Caco-2 (cell line): Measurements from ENCODE around the gene PRCD. TPM values are rescaled to one million over a fixed set of nuclear protein-coding genes. Genes with fewer than 3 reads are reported as not detected.
"Not testable (repeated sequence)": the region's sequence is repeated elsewhere in the genome, so short reads cannot be mapped to it uniquely, and the experiment has no call there.

Experiments
- BruUV-seq: library from RNA; stranded (reverse); fragments of 400-500 nt; replicated peaks from 2 replicates; lab custom pipeline; 2021; lab: Mats Ljungman, UMichigan
- CTCF ChIA-PET: fragments of 300-600 bp; sonication (Branson Sonifier 250); formaldehyde crosslinking; loops from one replicate; lab custom pipeline; 2022; ENCODE audit warnings: antibody characterized with exemption; lab: Charles Lee
- POLR2A ChIA-PET: fragments of 300-600 bp; sonication (Branson Sonifier 250); formaldehyde crosslinking; loops from one replicate; lab custom pipeline; 2022; ENCODE audit warnings: antibody characterized with exemption; lab: Charles Lee
- DNase-seq, 2 experiments: peaks; one replicate each; pipeline versions ENCODE4 v3.0.0 to v3.0.0-alpha.2; 2020 to 2022
- H3K27me3 ChIP-seq: replicated peaks from 2 replicates; pipeline ENCODE4 v1.6.0; 2011; ENCODE audit warnings: low read length; ENCODE audit not compliant: control insufficient read depth, insufficient read depth
- H3K36me3 ChIP-seq: 2 replicates; pipeline ENCODE4 v1.5.1; 2011; ENCODE audit warnings: low read length; ENCODE audit not compliant: control insufficient read depth, insufficient read depth
- H3K4me1 ChIP-seq: fragments of 250-450 bp; sonication (Bioruptor Pico); 2 replicates; pipeline ENCODE4 v1.5.1; 2020; ENCODE audit warnings: mild to moderate bottlenecking
- H3K4me3 ChIP-seq: 2 replicates; pipeline ENCODE4 v1.5.1; 2011; ENCODE audit warnings: low read depth, mild to moderate bottlenecking, control low read depth, low read length
- H3K9me3 ChIP-seq: fragments of 250-450 bp; sonication (Bioruptor Pico); 2 replicates; pipeline ENCODE4 v1.5.1; 2020; ENCODE audit warnings: mild to moderate bottlenecking, moderate library complexity
- H3K27ac Mint-ChIP-seq: one replicate; pipeline ENCODE4 v1.8.0; 2022; ENCODE audit warnings: mixed read lengths; ENCODE audit not compliant: unreplicated experiment
- H3K27me3 Mint-ChIP-seq: one replicate; pipeline ENCODE4 v1.8.0; 2022; ENCODE audit warnings: mixed read lengths; ENCODE audit not compliant: insufficient read depth, unreplicated experiment
- H3K36me3 Mint-ChIP-seq: one replicate; pipeline ENCODE4 v1.8.0; 2022; ENCODE audit warnings: mild to moderate bottlenecking, mixed read lengths; ENCODE audit not compliant: insufficient read depth, unreplicated experiment
- H3K4me1 Mint-ChIP-seq: one replicate; pipeline ENCODE4 v1.8.0; 2022; ENCODE audit warnings: low read depth, mixed read lengths; ENCODE audit not compliant: unreplicated experiment
- H3K4me3 Mint-ChIP-seq: one replicate; pipeline ENCODE4 v1.8.0; 2022; ENCODE audit warnings: mild to moderate bottlenecking, moderate library complexity, mixed read lengths; ENCODE audit not compliant: unreplicated experiment
- H3K9me3 Mint-ChIP-seq: one replicate; pipeline ENCODE4 v1.8.0; 2022; ENCODE audit warnings: mixed read lengths; ENCODE audit not compliant: unreplicated experiment
- intact Hi-C: fragments of 100-400 bp; cut with micrococcal nuclease; formaldehyde crosslinking; loops from one replicate; pipeline ENCODE4 v1.10.0; 2022; ENCODE audit not compliant: unreplicated experiment
- total RNA-seq: library from RNA; stranded (reverse); gene quantifications from 2 replicates; pipeline ENCODE4 v1.2.3, GENCODE V29; 2022
- TF ChIP-seq, protein P1 (sequence below), 2 experiments: fragments of 200-600 bp in 1 of 2; IDR thresholded peaks; 1 replicate in 1 of 2; 2 replicates in 1 of 2; pipeline versions ENCODE4 v1.5.1 to v1.8.0; 2011 to 2022; ENCODE audit warnings: antibody characterized with exemption in 1 of 2, control low read depth in 1 of 2, inconsistent platforms in 1 of 2, low read depth in 1 of 2, low read length in 1 of 2, mild to moderate bottlenecking in 1 of 2, moderate library complexity in 1 of 2; ENCODE audit not compliant: insufficient read depth in 1 of 2, severe bottlenecking in 1 of 2, unreplicated experiment in 1 of 2

Gene PRCD
- total RNA-seq, 1 experiment from 2014 or later = not detected

- CTCF ChIA-PET = no interaction called here
- Mint-ChIP-seq H3K4me1 (peaks cover 15% of the 10 kb centered on the region), H3K27ac (peak overlapping the region; percentile 43), H3K27me3 (no peaks in the 10 kb centered on the region), H3K9me3 (no peaks in the 10 kb centered on the region), H3K36me3 (no peaks in the 10 kb centered on the region), H3K4me3 (no peak overlapping the region)
- no peaks in the 10 kb centered on the region for H3K36me3 ChIP-seq
- peaks cover 20% of the 10 kb centered on the region for H3K4me1 ChIP-seq
- POLR2A ChIA-PET = no interaction called here
- intact Hi-C loops = no loop called here
- H3K4me3 ChIP-seq = no peak overlapping the region
- no peaks in the 10 kb centered on the region for H3K9me3 ChIP-seq
- DNase-seq = no peak
- no TSS peak for BruUV-seq
- TF ChIP-seq, protein P1, sequence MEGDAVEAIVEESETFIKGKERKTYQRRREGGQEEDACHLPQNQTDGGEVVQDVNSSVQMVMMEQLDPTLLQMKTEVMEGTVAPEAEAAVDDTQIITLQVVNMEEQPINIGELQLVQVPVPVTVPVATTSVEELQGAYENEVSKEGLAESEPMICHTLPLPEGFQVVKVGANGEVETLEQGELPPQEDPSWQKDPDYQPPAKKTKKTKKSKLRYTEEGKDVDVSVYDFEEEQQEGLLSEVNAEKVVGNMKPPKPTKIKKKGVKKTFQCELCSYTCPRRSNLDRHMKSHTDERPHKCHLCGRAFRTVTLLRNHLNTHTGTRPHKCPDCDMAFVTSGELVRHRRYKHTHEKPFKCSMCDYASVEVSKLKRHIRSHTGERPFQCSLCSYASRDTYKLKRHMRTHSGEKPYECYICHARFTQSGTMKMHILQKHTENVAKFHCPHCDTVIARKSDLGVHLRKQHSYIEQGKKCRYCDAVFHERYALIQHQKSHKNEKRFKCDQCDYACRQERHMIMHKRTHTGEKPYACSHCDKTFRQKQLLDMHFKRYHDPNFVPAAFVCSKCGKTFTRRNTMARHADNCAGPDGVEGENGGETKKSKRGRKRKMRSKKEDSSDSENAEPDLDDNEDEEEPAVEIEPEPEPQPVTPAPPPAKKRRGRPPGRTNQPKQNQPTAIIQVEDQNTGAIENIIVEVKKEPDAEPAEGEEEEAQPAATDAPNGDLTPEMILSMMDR (IDR thresholded peaks at IDR 0.05; ENCODE audit: insufficient read depth in 1 of 2, low read depth in 1 of 2, low read length in 1 of 2, severe bottlenecking in 1 of 2, unreplicated experiment in 1 of 2) = no peak
- H3K27me3 ChIP-seq = no peaks in the 10 kb centered on the region
These were observed 8.3 kb upstream of the PRCD start for GRCh38 chr17:76531486-76532038.

- Mint-ChIP-seq H3K4me3 (no peak overlapping the region), H3K9me3 (no peaks in the 10 kb centered on the region), H3K27me3 (no peaks in the 10 kb centered on the region), H3K36me3 (no peaks in the 10 kb centered on the region), H3K4me1 (peaks cover 15% of the 10 kb centered on the region), H3K27ac (peak overlapping the region; percentile 43)
- TF ChIP-seq, protein P1 (IDR thresholded peaks at IDR 0.05; ENCODE audit: insufficient read depth in 1 of 2, low read depth in 1 of 2, low read length in 1 of 2, severe bottlenecking in 1 of 2, unreplicated experiment in 1 of 2) = no peak
- no peak for DNase-seq
- ChIA-PET POLR2A (interaction anchor here (0.7 kb wide), 1 partner anchor 14 kb away, joined by 4 read pairs; no protein-coding TSS in a partner anchor), CTCF (no interaction called here)
- Histone ChIP-seq H3K36me3 (no peaks in the 10 kb centered on the region), H3K4me3 (no peak overlapping the region), H3K4me1 (peaks cover 20% of the 10 kb centered on the region), H3K27me3 (no peaks in the 10 kb centered on the region), H3K9me3 (no peaks in the 10 kb centered on the region)
- BruUV-seq = no TSS peak
- intact Hi-C loops = no loop called here
These were observed 7.7 kb upstream of the PRCD start for GRCh38 chr17:76532072-76532651.

DNA sequence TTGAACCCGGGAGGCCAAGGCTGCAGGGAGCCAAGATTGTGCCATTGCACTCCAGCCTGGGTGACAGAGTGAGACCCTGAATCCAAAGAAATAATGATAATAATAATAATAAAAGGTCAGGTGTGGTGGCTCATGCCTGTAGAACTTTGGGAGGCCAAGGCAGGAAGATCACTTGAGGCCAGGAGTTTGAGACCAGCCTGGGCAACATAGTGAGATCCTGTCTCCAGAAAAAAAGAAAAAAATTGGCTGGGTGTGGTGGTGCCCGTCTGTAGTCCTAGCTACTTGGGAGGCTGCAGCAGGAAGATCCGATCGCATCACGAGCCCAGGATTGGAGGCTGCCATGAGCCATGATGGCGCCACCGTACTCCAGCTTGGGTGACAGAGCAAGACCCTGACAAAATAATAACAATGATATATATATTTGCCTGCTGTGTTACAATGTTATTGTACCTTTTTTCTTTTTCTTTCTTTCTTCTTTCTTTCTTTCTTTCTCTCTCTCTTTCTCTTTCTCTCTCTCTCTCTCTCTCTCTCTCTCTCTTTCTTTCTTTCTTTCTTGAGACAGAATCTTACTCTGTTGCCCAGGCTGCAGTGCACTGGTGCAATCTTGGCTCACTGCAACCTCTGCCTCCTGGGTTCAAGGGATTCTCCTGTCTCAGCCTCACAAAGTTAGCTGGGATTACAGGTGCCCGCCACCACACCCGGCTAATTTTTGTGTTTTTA lies 6.0 kb upstream of the PRCD start:
- H3K27ac Mint-ChIP-seq, CTCF ChIA-PET, H3K27me3 Mint-ChIP-seq, H3K4me3 ChIP-seq, intact Hi-C loops, H3K27me3 ChIP-seq, H3K36me3 ChIP-seq, H3K9me3 Mint-ChIP-seq, DNase-seq, H3K36me3 Mint-ChIP-seq, BruUV-seq, H3K9me3 ChIP-seq, H3K4me3 Mint-ChIP-seq: not testable (repeated sequence)
- H3K4me1 Mint-ChIP-seq = peaks cover 15% of the 10 kb centered on the region
- POLR2A ChIA-PET = interaction anchor here (0.6 kb wide), 1 partner anchor 569 kb away, joined by 5 read pairs; no protein-coding TSS in a partner anchor
- peaks cover 20% of the 10 kb centered on the region for H3K4me1 ChIP-seq
